Mammary epithelial cell (primary cell): ENCODE data around the gene ULK4.

Source experiments
- EZH2 ChIP-seq: IDR thresholded peaks from 2 replicates; pipeline ENCODE4 v1.6.1; 2012; ENCODE audit warnings: low read length, inconsistent platforms, borderline replicate concordance
- TF ChIP-seq, protein P1 (sequence below), 2 donors: IDR thresholded peaks in 1 of 2; conservative IDR thresholded peaks in 1 of 2; 2 replicates each; pipeline ENCODE4 v1.5.1; 2011 to 2012; ENCODE audit warnings: inconsistent platforms in 2 of 2, low read length in 2 of 2, mild to moderate bottlenecking in 2 of 2, control low read depth in 1 of 2, low read depth in 1 of 2; ENCODE audit not compliant: insufficient read depth in 1 of 2; ENCODE audit errors: extremely low read depth in 1 of 2

DNA sequence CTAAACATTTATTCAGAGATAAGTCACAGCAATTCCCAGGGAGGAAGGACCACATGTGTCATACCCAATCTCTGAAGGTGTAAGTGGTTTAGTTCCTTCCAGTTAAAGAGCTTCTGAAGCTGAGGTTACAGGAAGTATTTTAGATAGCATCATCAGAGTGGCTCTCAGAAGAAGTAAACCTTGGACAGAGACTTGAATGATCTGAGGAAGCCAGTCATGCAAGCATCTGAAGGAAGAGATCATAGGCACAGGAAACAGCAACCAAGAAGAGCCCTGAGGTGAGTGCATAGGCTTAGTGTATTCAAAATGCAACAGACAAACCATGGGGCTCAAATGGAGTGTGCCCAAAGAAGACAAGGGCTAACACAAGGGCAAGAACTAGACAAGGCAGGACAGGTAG is 210.3 kb downstream of the ULK4 start:
- TF ChIP-seq, protein P1, sequence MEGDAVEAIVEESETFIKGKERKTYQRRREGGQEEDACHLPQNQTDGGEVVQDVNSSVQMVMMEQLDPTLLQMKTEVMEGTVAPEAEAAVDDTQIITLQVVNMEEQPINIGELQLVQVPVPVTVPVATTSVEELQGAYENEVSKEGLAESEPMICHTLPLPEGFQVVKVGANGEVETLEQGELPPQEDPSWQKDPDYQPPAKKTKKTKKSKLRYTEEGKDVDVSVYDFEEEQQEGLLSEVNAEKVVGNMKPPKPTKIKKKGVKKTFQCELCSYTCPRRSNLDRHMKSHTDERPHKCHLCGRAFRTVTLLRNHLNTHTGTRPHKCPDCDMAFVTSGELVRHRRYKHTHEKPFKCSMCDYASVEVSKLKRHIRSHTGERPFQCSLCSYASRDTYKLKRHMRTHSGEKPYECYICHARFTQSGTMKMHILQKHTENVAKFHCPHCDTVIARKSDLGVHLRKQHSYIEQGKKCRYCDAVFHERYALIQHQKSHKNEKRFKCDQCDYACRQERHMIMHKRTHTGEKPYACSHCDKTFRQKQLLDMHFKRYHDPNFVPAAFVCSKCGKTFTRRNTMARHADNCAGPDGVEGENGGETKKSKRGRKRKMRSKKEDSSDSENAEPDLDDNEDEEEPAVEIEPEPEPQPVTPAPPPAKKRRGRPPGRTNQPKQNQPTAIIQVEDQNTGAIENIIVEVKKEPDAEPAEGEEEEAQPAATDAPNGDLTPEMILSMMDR (conservative IDR thresholded peaks at IDR 0.05 in 1 of 2, IDR thresholded peaks at IDR 0.05 in 1 of 2; ENCODE audit: extremely low read depth in 1 of 2, insufficient read depth in 1 of 2, low read depth in 1 of 2, low read length in 2 of 2), result no peak
- no peak for TF ChIP-seq EZH2
